Heart right ventricle (tissue), 16 donors: ENCODE measurements around the gene COX14. TPM values are rescaled to one million over a fixed set of nuclear protein-coding genes. Genes with fewer than 3 reads are reported as not detected.

Experiments
- ATAC-seq, 8 donors: fragments of 200-7000 bp; cut with Tn5 transposase; one replicate each; pipeline ENCODE4 v1.9.1; 2020; ENCODE audit warnings: mild to moderate bottlenecking in 8 of 8, moderate library complexity in 8 of 8, moderate number of reproducible peaks in 1 of 8
- DNase-seq, 2 donors: peaks; one replicate each; pipeline ENCODE4 v3.0.0-alpha.2; 2020
- H3K27ac ChIP-seq, 10 donors: fragments of 200-600 bp; sonication (generic) in 2 of 10; one replicate each; pipeline versions ENCODE4 v1.5.0 to v1.8.0; 2020 to 2022; ENCODE audit warnings: mild to moderate bottlenecking in 3 of 10
- H3K27me3 ChIP-seq, 7 donors: fragments of 200-600 bp; one replicate each; pipeline ENCODE4 v1.8.0; 2021 to 2022; ENCODE audit warnings: mild to moderate bottlenecking in 2 of 7
- H3K36me3 ChIP-seq, 9 donors: fragments of 200-600 bp; sonication (generic) in 1 of 9; one replicate each; pipeline versions ENCODE4 v1.5.0 to v1.8.0; 2020 to 2022; ENCODE audit warnings: mild to moderate bottlenecking in 2 of 9
- H3K4me1 ChIP-seq, 9 donors: fragments of 200-600 bp; sonication (generic) in 1 of 9; one replicate each; pipeline versions ENCODE4 v1.5.0 to v1.8.0; 2020 to 2022; ENCODE audit warnings: mild to moderate bottlenecking in 4 of 9
- H3K4me3 ChIP-seq, 10 donors: fragments of 200-600 bp; sonication (generic) in 2 of 10; one replicate each; pipeline versions ENCODE4 v1.5.0 to v1.8.0; 2020 to 2022; ENCODE audit warnings: mild to moderate bottlenecking in 7 of 10, moderate library complexity in 2 of 10
- H3K9me3 ChIP-seq, 11 donors: fragments of 200-600 bp in 10 of 11; sonication (generic) in 2 of 11; one replicate each; pipeline versions ENCODE4 v1.5.0 to v1.8.0; 2013 to 2022; ENCODE audit warnings: mild to moderate bottlenecking in 2 of 11, control low read depth in 1 of 11, moderate library complexity in 1 of 11
- CTCF ChIP-seq, 9 donors: fragments of 200-600 bp; sonication (generic) in 2 of 9; IDR thresholded peaks; one replicate each; pipeline versions ENCODE4 v1.5.0 to v1.8.0; 2021 to 2022; ENCODE audit warnings: antibody characterized with exemption in 9 of 9, mild to moderate bottlenecking in 5 of 9, moderate library complexity in 1 of 9
- WGBS, 2 donors: extraction: QIAGEN DNeasy Blood & Tissue Kit; methylation state at CpG; one replicate each; pipeline ENCODE4 v1.1.7; 2013; ENCODE audit warnings: inconsistent platforms in 1 of 2; 5-methylcytosine and 5-hydroxymethylcytosine counted together
- intact Hi-C, 10 donors: fragments of 100-400 bp; cut with DNase I; formaldehyde crosslinking; loops; one replicate each; pipeline versions ENCODE4 v1.11.1 to v1.14.2; 2022
- polyA plus RNA-seq, 2 donors: library from polyadenylated mRNA; stranded (reverse); fragments of 200-250 nt; gene quantifications; one replicate each; pipeline ENCODE4 v1.2.3, GENCODE V29; 2013
- total RNA-seq, 10 donors: library from RNA; stranded (reverse); fragmentation: NEBNext Ultra II Directional in 3 of 10; extraction: Animal tissue kit (Norgen Biotek cat#: 25700) in 3 of 10; gene quantifications; one replicate each; pipeline versions ENCODE4 v1.2.1 to v1.2.4, GENCODE V29; 2021 to 2023
- donor health status: Arrhythmogenic right ventricular cardiomyopathy.
- donor health status: ischemic (EF 13 %, LVEDD 7.1; RV severe dilation, severe dysfunction).
- donor health status: healthy with polysubstance abuse.
- donor health status: DM: no; HTN: yes; CAD: no.
- donor health status: DM: no; HTN: no; CAD: no.
- donor health status: ischemic (EF 25% LVEDD 6.9; RV normal size, moderate dysfunction).
- donor health status: ischemic (EF 25% LVEDD 5.7; RV mildly dilated, moderate dysfunction).
- donor health status: healthy.
- donor health status: DM: yes; HTN: yes; CAD: no.
- donor health status: Ischemic cardiomyopathy.
- donor health status: ischemic (EF 35%, LVEDD 5.7; RV mildly dilated, moderate dysfunction).
- donor health status: nonischemic (EF 11% LVEDD 7.7; RV severe dilation, severe dysfunction).
- donor health status: DM: yes; HTN: yes; CAD: no.
- donor health status: PGD.
- donor health status: ischemic (EF 29% LVEDD 5.4; RV normal size, mild dysfunction).
- donor health status: nonischemic (EF 23%, LVEDD 6.1; RV moderate dilation, normal function).

Gene COX14
- total and polyA plus RNA-seq, 12 donors: 93.8 to 239 (median 165) TPM

- no peak for TF ChIP-seq CTCF (IDR thresholded peaks at IDR 0.05)
- Histone ChIP-seq H3K27ac (peak overlapping the region in 2 of 10 donors; percentile 3 to 30), H3K4me1 (peaks cover 4 to 39% (median 24%) of the 10 kb centered on the region in 9 donors), H3K4me3 (no peak overlapping the region), H3K27me3 (no peaks in the 10 kb centered on the region), H3K36me3 (peaks cover 0 to 51% (median 30%) of the 10 kb centered on the region in 9 donors), H3K9me3 (no peaks in the 10 kb centered on the region)
- ATAC-seq (no peak), DNase-seq (no peak)
- 74 to 88% methylated on average over 2 of the region's 2 CpGs for WGBS, 2 donors
- intact Hi-C loops: no loop called here
These were observed 9.9 kb upstream of the COX14 start for GRCh38 chr12:50102131-50102531.

- peaks cover 0 to 44% (median 23%) of the 10 kb centered on the region in 9 donors for H3K36me3 ChIP-seq
- intact Hi-C loops: no loop called here
- H3K4me1 ChIP-seq: peaks cover 4 to 39% (median 24%) of the 10 kb centered on the region in 9 donors
- WGBS, 2 donors: 80 to 89% methylated on average over 8 of the region's 8 CpGs
- H3K9me3 ChIP-seq: no peaks in the 10 kb centered on the region
- H3K4me3 ChIP-seq: no peak overlapping the region
- no peak for TF ChIP-seq CTCF (IDR thresholded peaks at IDR 0.05)
- no peaks in the 10 kb centered on the region for H3K27me3 ChIP-seq
- ATAC-seq: peak in 2 of 8 donors; percentile 8 to 43
- H3K27ac ChIP-seq: peak overlapping the region in 7 of 10 donors; percentile 2 to 52 (median 34)
- DNase-seq: no peak
These were observed 9.3 kb upstream of the COX14 start for GRCh38 chr12:50102646-50103309.

- Histone ChIP-seq H3K4me1 (peaks cover 4 to 39% (median 24%) of the 10 kb centered on the region in 9 donors), H3K27ac (peak overlapping the region in 7 of 10 donors; percentile 2 to 52 (median 34)), H3K9me3 (no peaks in the 10 kb centered on the region), H3K4me3 (no peak overlapping the region), H3K36me3 (peaks cover 0 to 38% (median 17%) of the 10 kb centered on the region in 9 donors), H3K27me3 (no peaks in the 10 kb centered on the region)
- no peak for TF ChIP-seq CTCF (IDR thresholded peaks at IDR 0.05)
- intact Hi-C loops: no loop called here
- DNase-seq: no peak
- ATAC-seq: no peak
- WGBS, 2 donors: 88 to 96% methylated on average over 2 of the region's 2 CpGs
These were observed 8.7 kb upstream of the COX14 start for GRCh38 chr12:50103351-50103750.

- intact Hi-C loops: no loop called here
These were observed 8.2 kb upstream of the COX14 start, which contains the start of gene GPD1 for GRCh38 chr12:50103767-50104321. Gene GPD1, plus strand, starts transcription at chr12:50104008. Its CDS starts 43 bp downstream, at chr12:50104051.

More at GRCh38 chr12:50103767-50104321, 8.2 kb upstream of the COX14 start, which contains the start of gene GPD1:
- WGBS, 2 donors: 17 to 22% methylated on average over 13 of the region's 13 CpGs
- H3K36me3 ChIP-seq: peaks cover 0 to 33% (median 12%) of the 10 kb centered on the region in 9 donors
- TF ChIP-seq CTCF (IDR thresholded peaks at IDR 0.05): peak in 2 of 9 donors; percentile 8 to 9
- peak within 1 kb of the TSS in 8 of 10 donors; percentile 8 to 40 (median 25) for H3K4me3 ChIP-seq
- H3K27ac ChIP-seq: peak within 1 kb of the TSS in 8 of 10 donors; percentile 2 to 52 (median 40)
- no peaks in the 10 kb centered on the region for H3K9me3 ChIP-seq
- H3K27me3 ChIP-seq: no peaks in the 10 kb centered on the region
- peaks cover 4 to 41% (median 24%) of the 10 kb centered on the region in 9 donors for H3K4me1 ChIP-seq
- ATAC-seq (peak; percentile 82 to 94 (median 87)), DNase-seq (peak; percentile 58 to 73)
